Uterus (tissue), 4 donors: ENCODE measurements around the gene SLC39A3. TPM values are rescaled to one million over a fixed set of nuclear protein-coding genes. Genes with fewer than 3 reads are reported as not detected.

ENCODE experiments used
- DNase-seq, 2 donors: peaks; one replicate each; pipeline ENCODE4 v3.0.0-alpha.2; 2019 to 2020
- H3K27ac ChIP-seq, 2 donors: fragments of 200-600 bp; sonication (generic); 1 replicate in 1 of 2; 2 replicates in 1 of 2; pipeline ENCODE4 v1.5.1; 2016 to 2018
- H3K27me3 ChIP-seq, 2 donors: fragments of 200-600 bp; sonication (generic); one replicate each; pipeline ENCODE4 v1.5.1; 2018 to 2019; ENCODE audit warnings: control low read depth in 1 of 2
- H3K36me3 ChIP-seq, 2 donors: fragments of 200-600 bp; sonication (generic); one replicate each; pipeline ENCODE4 v1.5.1; 2019; ENCODE audit warnings: control low read depth in 1 of 2
- H3K4me1 ChIP-seq, 2 donors: fragments of 200-600 bp; sonication (generic); one replicate each; pipeline ENCODE4 v1.5.1; 2018 to 2019; ENCODE audit warnings: control low read depth in 1 of 2
- H3K4me3 ChIP-seq, 2 donors: fragments of 200-600 bp; sonication (generic); 1 replicate in 1 of 2; 2 replicates in 1 of 2; pipeline ENCODE4 v1.5.1; 2018 to 2019; ENCODE audit warnings: mild to moderate bottlenecking in 1 of 2
- H3K9me3 ChIP-seq, 2 donors: fragments of 200-600 bp; sonication (generic); one replicate each; pipeline ENCODE4 v1.5.1; 2019; ENCODE audit warnings: control low read depth in 1 of 2
- CTCF ChIP-seq, 4 experiments: fragments of 200-600 bp in 2 of 4; fragments of 450-650 bp in 2 of 4; sonication (generic) in 2 of 4; IDR thresholded peaks; one replicate each; pipeline ENCODE4 v1.5.1; 2016 to 2019; ENCODE audit warnings: antibody characterized with exemption in 4 of 4, mild to moderate bottlenecking in 2 of 4, moderate library complexity in 1 of 4
- POLR2A ChIP-seq, 2 donors: fragments of 450-650 bp; IDR thresholded peaks; one replicate each; pipeline ENCODE4 v1.6.1; 2016; ENCODE audit warnings: antibody characterized with exemption in 2 of 2, mild to moderate bottlenecking in 1 of 2, moderate library complexity in 1 of 2
- intact Hi-C: fragments of 100-400 bp; cut with DNase I; formaldehyde crosslinking; loops from one replicate; pipeline ENCODE4 v1.15.1; 2023; ENCODE audit warnings: low total_unique reads
- total RNA-seq, 4 donors: library from RNA; depleted of rRNA in 3 of 4; stranded (reverse); fragments of >200 nt in 3 of 4; gene quantifications; one replicate each; pipeline versions ENCODE4 v1.1.0 to v1.2.4, GENCODE V29; 2014 to 2023
- donor health status: DM: yes; HTN: yes; CAD: no.

Gene SLC39A3
- total RNA-seq, 4 donors from 2014 or later: 4.7 to 138 (median 28.2) TPM

DNA sequence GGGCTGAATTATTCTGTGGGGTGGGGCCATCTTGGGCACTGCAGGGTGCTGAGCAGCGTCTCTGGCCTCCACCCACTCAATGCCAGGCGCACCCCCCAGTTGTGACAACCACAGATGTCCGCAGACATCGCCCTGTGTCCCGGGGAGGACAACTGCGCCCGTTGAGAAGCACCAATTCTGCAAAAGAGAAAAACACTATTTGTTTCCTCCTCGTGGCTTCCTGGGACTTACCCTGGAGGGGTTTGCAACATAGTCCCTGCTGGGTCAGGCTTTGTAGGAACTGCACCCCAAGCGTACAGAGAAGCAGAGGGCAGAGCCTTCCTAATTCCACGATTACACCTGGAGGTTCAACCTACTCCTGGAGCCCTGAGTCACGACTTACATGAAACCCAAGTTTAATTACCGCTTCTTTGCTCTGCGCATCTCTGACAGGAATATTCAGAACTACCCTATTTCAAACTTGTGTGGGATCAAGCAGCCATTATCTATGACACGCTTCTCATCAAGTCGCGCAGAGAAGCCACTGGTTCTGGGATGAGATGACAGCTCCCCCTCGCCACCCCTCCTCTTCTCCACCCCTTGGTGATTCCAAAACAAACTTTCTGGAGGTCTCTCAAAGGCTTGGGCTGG lies 11.1 kb upstream of the SLC39A3 start:
- Histone ChIP-seq H3K27me3 (no peaks in the 10 kb centered on the region), H3K4me3 (no peak overlapping the region), H3K9me3 (no peaks in the 10 kb centered on the region), H3K36me3 (no peaks in the 10 kb centered on the region), H3K4me1 (no peaks in the 10 kb centered on the region), H3K27ac (no peak overlapping the region)
- intact Hi-C loops: loop anchor here (10.0 kb wide), 1 partner anchor 106 kb away; no protein-coding TSS in a partner anchor
- DNase-seq: no peak
- TF ChIP-seq CTCF (IDR thresholded peaks at IDR 0.05): no peak
- TF ChIP-seq POLR2A (IDR thresholded peaks at IDR 0.05): no peak

DNA sequence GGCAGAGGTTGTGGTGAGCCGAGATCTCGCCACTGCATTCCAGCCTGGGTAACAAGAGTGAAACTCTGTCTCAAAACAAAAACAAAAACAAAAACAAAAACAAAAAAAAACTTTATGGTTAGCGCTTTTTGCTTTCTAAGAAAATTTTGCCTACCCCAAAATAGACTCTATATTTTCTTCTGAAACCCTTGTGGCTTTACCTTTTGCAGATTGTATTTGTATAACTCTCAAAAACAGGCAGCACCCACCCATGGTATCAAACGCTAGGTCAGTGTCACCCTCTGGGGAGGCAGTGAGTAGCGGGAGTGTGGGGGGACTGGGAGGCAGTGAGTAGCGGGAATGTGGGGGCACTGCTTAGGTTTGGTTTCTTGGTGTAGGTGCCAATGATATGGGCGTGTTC lies 7.5 kb upstream of the SLC39A3 start:
- intact Hi-C loops: no loop called here
- no peak overlapping the region for H3K4me3 ChIP-seq
- H3K27ac ChIP-seq: no peak overlapping the region
- no peaks in the 10 kb centered on the region for H3K36me3 ChIP-seq
- no peak for DNase-seq
- H3K4me1 ChIP-seq: no peaks in the 10 kb centered on the region
- no peaks in the 10 kb centered on the region for H3K9me3 ChIP-seq
- no peaks in the 10 kb centered on the region for H3K27me3 ChIP-seq
- no peak for TF ChIP-seq CTCF (IDR thresholded peaks at IDR 0.05)
- no peak for TF ChIP-seq POLR2A (IDR thresholded peaks at IDR 0.05)

- TF ChIP-seq CTCF (IDR thresholded peaks at IDR 0.05) (no peak), POLR2A (IDR thresholded peaks at IDR 0.05) (no peak)
- no peak for DNase-seq
- Histone ChIP-seq H3K27ac (no peak overlapping the region), H3K9me3 (no peaks in the 10 kb centered on the region), H3K4me1 (no peaks in the 10 kb centered on the region), H3K4me3 (no peak overlapping the region), H3K36me3 (no peaks in the 10 kb centered on the region), H3K27me3 (no peaks in the 10 kb centered on the region)
- intact Hi-C loops: no loop called here
These were observed 4.3 kb upstream of the SLC39A3 start for GRCh38 chr19:2744113-2744512.

GRCh38 chr19:2743099-2743498 lies 3.3 kb upstream of the SLC39A3 start:
- H3K27me3 ChIP-seq: no peaks in the 10 kb centered on the region
- no peaks in the 10 kb centered on the region for H3K4me1 ChIP-seq
- H3K4me3 ChIP-seq: no peak overlapping the region
- no peak for TF ChIP-seq POLR2A (IDR thresholded peaks at IDR 0.05)
- no peak for TF ChIP-seq CTCF (IDR thresholded peaks at IDR 0.05)
- no peak for DNase-seq
- no peaks in the 10 kb centered on the region for H3K36me3 ChIP-seq
- no peaks in the 10 kb centered on the region for H3K9me3 ChIP-seq
- H3K27ac ChIP-seq: no peak overlapping the region
- intact Hi-C loops: no loop called here

DNA sequence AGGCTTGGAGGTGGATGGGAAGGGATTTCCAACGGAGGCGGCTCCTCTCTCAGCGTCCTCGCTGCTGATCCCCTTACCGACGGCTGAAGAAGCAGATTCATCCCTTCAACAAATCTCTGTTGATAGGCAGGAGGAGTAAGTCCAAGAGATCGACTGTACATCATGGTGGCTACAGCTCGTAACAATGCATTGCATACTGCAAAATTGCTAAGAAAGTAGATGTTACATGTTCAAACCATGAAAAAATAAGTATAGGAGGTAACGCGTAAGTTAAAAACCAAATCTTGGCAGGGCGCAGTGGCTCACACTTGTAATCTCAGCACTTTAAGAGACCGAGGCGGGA lies 468 bp upstream of the SLC39A3 start:
- H3K27ac ChIP-seq: no peak overlapping the region
- intact Hi-C loops: no loop called here

More for the DNA sequence above, 468 bp upstream of the SLC39A3 start:
- Histone ChIP-seq H3K9me3 (no peaks in the 10 kb centered on the region), H3K4me1 (peaks cover 0 to 4% of the 10 kb centered on the region in 2 donors), H3K36me3 (no peaks in the 10 kb centered on the region), H3K4me3 (peak overlapping the region in 1 of 2 donors; percentile 92), H3K27me3 (no peaks in the 10 kb centered on the region)
- no peak for DNase-seq
- TF ChIP-seq POLR2A (IDR thresholded peaks at IDR 0.05) (no peak), CTCF (IDR thresholded peaks at IDR 0.05) (no peak)
